NB4 (cell line): Measurements from ENCODE around the gene GRHL1.
A peak's percentile ranks its signal among the peaks of the same experiment; 100 is the strongest.

Experiments
- DNase-seq: peaks from one replicate; pipeline ENCODE4 v3.0.0; 2010; ENCODE audit warnings: low read depth
- H3K4me3 ChIP-seq: one replicate; pipeline ENCODE4 v1.5.1; 2011; ENCODE audit warnings: mild to moderate bottlenecking, low read depth, low read length, moderate library complexity
- CTCF ChIP-seq: IDR thresholded peaks from one replicate; pipeline ENCODE4 v1.5.1; 2012; ENCODE audit warnings: low read depth, low read length
- MYC ChIP-seq: IDR thresholded peaks from 2 replicates; pipeline ENCODE4 v1.6.1; 2011; ENCODE audit warnings: low read depth, low read length
- POLR2A ChIP-seq: IDR thresholded peaks from 2 replicates; pipeline ENCODE4 v1.6.1; 2011; ENCODE audit warnings: mild to moderate bottlenecking; ENCODE audit not compliant: insufficient read length; ENCODE audit errors: extremely low read depth
- TF ChIP-seq, protein P1 (sequence below): IDR thresholded peaks from 2 replicates; pipeline ENCODE4 v1.6.1; 2011; ENCODE audit warnings: low read depth, low read length

Gene GRHL1

DNA sequence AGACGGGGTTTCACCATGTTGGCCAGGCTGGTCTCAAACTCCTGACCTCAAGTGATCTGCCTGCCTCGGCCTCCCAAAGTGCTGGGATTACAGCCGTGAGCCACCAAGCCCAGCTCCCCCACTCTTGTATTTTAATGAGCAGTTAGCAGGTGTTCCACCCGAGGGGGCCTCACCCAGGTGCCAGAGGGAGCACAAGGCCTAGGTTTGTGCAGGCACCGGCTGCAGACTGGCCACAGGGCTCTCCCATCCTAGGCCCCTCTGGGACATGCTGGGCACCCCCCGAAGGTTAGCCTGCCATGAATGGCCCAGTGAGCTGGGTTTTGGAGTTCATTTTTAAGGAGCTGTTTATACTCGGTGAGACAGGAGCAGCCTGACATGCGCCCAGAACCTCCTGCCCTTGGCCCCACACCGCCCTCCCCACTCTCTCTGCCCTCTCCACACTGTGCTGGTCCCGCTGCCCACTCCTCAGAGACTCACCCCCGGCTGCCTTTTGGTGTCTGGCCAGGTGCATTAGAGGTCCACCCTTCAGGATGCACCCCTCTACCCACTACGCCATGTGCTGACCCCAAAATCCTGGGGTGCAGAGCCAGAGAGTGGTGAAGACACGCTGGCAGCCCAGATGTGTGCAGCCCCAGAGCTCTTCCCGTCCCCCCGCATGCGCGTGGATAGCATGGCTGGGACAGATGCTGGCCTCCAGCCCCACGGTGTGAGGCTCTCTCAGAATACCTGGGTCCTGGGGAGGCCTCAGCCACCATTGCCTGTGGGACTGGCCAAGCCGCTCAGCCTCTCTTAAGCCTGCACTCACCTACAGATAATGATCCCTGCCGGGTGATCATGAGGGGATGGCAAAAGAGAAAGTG lies 80.6 kb downstream of the GRHL1 start:
- H3K4me3 ChIP-seq, result no peak overlapping the region
- TF ChIP-seq MYC, result no peak
- TF ChIP-seq, protein P1, sequence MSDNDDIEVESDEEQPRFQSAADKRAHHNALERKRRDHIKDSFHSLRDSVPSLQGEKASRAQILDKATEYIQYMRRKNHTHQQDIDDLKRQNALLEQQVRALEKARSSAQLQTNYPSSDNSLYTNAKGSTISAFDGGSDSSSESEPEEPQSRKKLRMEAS, result no peak
- TF ChIP-seq POLR2A, result no peak
- no peak for TF ChIP-seq CTCF
- no peak for DNase-seq

DNA sequence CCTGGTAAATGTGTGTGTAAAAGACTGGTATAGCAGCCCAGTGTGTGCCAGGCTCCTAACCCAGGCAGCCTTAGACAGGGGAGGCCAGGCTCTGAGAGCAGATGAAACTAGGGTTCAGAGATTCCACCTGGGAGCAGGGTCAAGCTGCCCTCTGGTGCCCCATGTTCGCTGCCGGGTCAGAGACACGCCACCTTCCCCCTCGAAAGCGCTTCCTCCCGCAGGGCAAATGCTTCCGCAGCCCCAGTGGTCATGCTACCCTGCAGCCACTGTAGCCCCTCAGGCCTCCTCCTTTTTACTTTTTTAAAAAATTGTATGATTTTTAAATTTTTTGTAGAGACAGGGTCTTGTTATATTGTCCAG lies 81.2 kb downstream of the GRHL1 start:
- H3K4me3 ChIP-seq, result no peak overlapping the region
- TF ChIP-seq, protein P1, result no peak
- no peak for TF ChIP-seq CTCF
- TF ChIP-seq POLR2A, result no peak
- TF ChIP-seq MYC, result no peak
- DNase-seq, result no peak

GRCh38 chr2:10033251-10034006 lies 81.9 kb downstream of the GRHL1 start:
- TF ChIP-seq POLR2A (no peak), MYC (no peak), CTCF (no peak)
- TF ChIP-seq, protein P1, result no peak
- no peak overlapping the region for H3K4me3 ChIP-seq
- no peak for DNase-seq

DNA sequence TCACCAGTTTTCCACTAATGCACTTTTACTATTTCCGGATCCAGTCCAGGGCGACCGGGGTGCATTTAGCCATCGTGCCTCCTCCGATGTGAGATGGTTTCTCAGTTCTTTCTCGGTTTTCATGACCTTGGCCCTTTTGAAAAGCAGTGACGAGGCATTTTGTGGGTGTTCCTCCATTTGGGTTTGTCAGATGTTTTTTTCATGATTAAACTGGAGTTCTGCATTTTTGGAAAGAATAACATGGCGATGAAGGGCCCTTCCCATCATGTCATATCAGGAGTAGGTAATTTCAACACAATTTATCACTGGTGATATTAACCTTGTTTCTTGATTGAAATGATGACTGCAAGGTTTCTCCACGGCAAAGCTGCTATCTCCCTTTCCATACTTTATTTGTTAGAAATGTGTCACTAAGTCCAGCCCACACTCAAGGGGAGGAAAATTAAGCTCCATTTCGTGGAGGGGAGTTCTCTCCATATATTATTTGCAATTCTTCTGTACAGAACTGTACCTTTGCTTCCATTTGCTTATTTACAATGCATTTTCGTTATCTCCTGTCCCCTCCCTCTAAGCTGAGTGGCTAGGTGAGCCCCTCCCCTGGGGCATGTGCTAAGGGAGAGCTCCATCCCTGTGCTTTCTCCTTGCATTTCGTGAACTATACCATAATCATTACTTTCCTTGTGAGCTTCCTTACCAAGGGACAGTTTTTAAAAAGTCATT lies 83.0 kb downstream of the GRHL1 start:
- TF ChIP-seq, protein P1, result no peak
- TF ChIP-seq POLR2A (no peak), CTCF (no peak), MYC (no peak)
- H3K4me3 ChIP-seq, result no peak overlapping the region
- peak; percentile 46 for DNase-seq

DNA sequence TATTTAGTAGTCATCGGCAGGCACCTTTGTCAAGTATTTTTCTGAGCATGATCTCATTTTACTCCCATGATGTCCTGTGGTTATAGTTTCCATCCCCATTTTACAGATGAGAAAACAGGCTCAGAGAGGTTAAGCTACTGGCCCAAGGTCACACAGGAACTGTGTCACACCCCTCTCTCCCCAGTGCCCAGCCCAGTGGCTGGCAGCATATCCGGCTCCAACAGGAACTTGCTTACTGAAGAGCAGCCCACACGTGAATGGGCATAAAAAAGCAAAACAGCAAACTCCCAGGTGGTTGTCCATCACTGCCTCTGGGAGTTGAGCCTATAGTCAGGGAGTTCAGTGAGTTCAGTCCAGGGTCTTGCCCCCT lies 83.5 kb downstream of the GRHL1 start:
- TF ChIP-seq, protein P1, result no peak
- TF ChIP-seq CTCF (no peak), POLR2A (no peak), MYC (no peak)
- H3K4me3 ChIP-seq, result no peak overlapping the region
- DNase-seq, result no peak
